Vagina (tissue), 2 donors: ENCODE measurements around the gene ELMO2. TPM values are rescaled to one million over a fixed set of nuclear protein-coding genes. Genes with fewer than 3 reads are reported as not detected.

Source experiments
- DNase-seq, 2 donors: peaks; one replicate each; pipeline ENCODE4 v3.0.0-alpha.2; 2017; ENCODE audit errors: extremely low spot score in 2 of 2
- H3K27ac ChIP-seq: fragments of 200-600 bp; sonication (generic); one replicate; pipeline ENCODE4 v1.5.1; 2019
- H3K27me3 ChIP-seq: fragments of 200-600 bp; sonication (generic); one replicate; pipeline ENCODE4 v1.5.1; 2019
- H3K36me3 ChIP-seq, 2 donors: fragments of 200-600 bp; sonication (generic); one replicate each; pipeline ENCODE4 v1.5.1; 2017 to 2019
- H3K4me1 ChIP-seq: fragments of 200-600 bp; sonication (generic); one replicate; pipeline ENCODE4 v1.5.1; 2019
- H3K4me3 ChIP-seq, 2 donors: fragments of 200-600 bp; sonication (generic); 1 replicate in 1 of 2; 2 replicates in 1 of 2; pipeline ENCODE4 v1.5.1; 2016 to 2019
- H3K9me3 ChIP-seq: fragments of 200-600 bp; sonication (generic); one replicate; pipeline ENCODE4 v1.5.1; 2019
- POLR2A ChIP-seq, 2 donors: fragments of 450-650 bp; IDR thresholded peaks; one replicate each; pipeline ENCODE4 v1.6.1; 2017; ENCODE audit warnings: antibody characterized with exemption in 2 of 2, mild to moderate bottlenecking in 2 of 2, moderate library complexity in 2 of 2
- POLR2AphosphoS5 ChIP-seq, 2 donors: sonication (generic); formaldehyde crosslinking; IDR thresholded peaks; one replicate each; pipeline ENCODE4 v1.9.0; 2017; ENCODE audit warnings: antibody characterized with exemption in 2 of 2, mild to moderate bottlenecking in 2 of 2, low read depth in 1 of 2; ENCODE audit not compliant: insufficient read depth in 1 of 2
- intact Hi-C: fragments of 100-400 bp; cut with DNase I; formaldehyde crosslinking; loops from one replicate; pipeline ENCODE4 v1.15.1; 2023
- total RNA-seq: library from RNA; depleted of rRNA; stranded (reverse); fragments of >200 nt; gene quantifications from one replicate; pipeline ENCODE4 v1.2.3, GENCODE V29; 2016
- TF ChIP-seq, protein P1 (sequence below), 3 experiments: fragments of 450-650 bp in 2 of 3; fragments of 200-600 bp in 1 of 3; sonication (generic) in 1 of 3; IDR thresholded peaks; one replicate each; pipeline ENCODE4 v1.5.1; 2017 to 2019; ENCODE audit warnings: antibody characterized with exemption in 3 of 3, mild to moderate bottlenecking in 2 of 3, moderate library complexity in 2 of 3

ELMO2 gene
- total RNA-seq, 1 donor from 2014 or later: 73.9 TPM

DNA sequence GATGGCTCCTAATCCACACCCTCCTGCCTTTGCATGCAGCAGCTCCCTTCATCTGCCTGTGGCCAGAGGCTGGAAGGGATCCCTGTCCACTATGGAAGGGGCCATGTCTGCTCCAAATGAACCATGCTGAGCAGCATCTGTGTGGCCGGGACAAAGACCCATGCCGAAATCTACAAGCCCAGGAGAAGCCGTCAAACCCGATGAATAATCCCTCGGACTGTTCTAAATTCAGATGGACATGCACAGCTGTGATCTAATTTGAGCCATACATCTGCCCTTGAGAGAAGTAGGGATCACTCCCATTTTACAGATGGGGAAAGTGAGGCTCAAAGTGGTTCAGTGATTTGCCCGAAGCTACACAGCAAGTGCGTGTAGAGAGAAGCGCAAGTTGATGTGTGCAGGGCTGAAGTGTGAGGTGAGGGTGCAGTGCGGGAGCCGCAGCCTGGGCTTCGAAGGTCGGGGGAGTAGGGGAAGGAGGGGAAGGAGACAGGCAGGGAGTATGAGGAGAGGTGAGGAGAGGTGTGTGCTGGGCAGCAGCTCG, 75.5 kb downstream of the ELMO2 start:
- TF ChIP-seq POLR2A (IDR thresholded peaks at IDR 0.05) (no peak), POLR2AphosphoS5 (IDR thresholded peaks at IDR 0.05; ENCODE audit: insufficient read depth in 1 of 2, low read depth in 1 of 2) (no peak)
- TF ChIP-seq, protein P1, sequence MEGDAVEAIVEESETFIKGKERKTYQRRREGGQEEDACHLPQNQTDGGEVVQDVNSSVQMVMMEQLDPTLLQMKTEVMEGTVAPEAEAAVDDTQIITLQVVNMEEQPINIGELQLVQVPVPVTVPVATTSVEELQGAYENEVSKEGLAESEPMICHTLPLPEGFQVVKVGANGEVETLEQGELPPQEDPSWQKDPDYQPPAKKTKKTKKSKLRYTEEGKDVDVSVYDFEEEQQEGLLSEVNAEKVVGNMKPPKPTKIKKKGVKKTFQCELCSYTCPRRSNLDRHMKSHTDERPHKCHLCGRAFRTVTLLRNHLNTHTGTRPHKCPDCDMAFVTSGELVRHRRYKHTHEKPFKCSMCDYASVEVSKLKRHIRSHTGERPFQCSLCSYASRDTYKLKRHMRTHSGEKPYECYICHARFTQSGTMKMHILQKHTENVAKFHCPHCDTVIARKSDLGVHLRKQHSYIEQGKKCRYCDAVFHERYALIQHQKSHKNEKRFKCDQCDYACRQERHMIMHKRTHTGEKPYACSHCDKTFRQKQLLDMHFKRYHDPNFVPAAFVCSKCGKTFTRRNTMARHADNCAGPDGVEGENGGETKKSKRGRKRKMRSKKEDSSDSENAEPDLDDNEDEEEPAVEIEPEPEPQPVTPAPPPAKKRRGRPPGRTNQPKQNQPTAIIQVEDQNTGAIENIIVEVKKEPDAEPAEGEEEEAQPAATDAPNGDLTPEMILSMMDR (IDR thresholded peaks at IDR 0.05): no peak
- no peak for DNase-seq
- Histone ChIP-seq H3K9me3 (no peaks in the 10 kb centered on the region), H3K27me3 (no peaks in the 10 kb centered on the region), H3K36me3 (no peaks in the 10 kb centered on the region), H3K27ac (no peak overlapping the region), H3K4me1 (peaks cover 9% of the 10 kb centered on the region), H3K4me3 (no peak overlapping the region)
- intact Hi-C loops: no loop called here

DNA sequence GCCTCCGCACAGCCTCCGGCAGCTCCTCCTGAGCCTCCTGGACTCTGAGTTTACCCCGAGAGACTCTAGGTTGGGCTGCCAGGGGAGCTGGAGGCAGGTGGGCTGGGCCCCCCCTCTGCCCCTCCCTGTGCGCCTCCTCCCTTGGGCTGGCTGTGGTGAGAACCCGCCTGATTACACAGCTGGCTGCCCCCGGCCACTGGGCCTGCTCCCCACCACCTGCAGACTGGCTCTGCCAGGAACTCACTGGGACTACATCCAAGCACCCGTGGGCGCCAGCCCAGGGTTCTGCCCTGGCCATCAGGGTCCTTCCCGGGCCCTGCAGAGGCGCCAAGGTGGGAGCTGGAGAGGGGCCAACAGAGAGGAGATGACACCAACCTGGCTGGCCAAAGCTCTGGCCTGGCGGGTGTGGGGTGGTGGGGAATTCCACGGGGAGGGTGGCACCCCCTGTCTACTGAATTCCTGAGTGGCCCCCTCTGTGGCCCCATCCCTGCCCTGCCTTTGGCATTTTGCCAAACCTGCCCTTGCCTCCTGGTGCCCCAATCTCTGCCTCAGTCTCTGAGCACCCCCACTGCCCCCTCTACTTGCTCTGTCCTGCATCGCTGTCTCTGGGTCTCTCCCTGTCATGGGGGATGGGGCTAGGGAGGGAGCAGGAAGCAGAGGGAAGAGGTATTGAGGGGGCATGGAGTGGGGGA, 76.2 kb downstream of the ELMO2 start:
- DNase-seq: no peak
- H3K9me3 ChIP-seq: no peaks in the 10 kb centered on the region
- H3K27me3 ChIP-seq: no peaks in the 10 kb centered on the region
- H3K36me3 ChIP-seq: no peaks in the 10 kb centered on the region
- no peak overlapping the region for H3K27ac ChIP-seq
- H3K4me1 ChIP-seq: peaks cover 9% of the 10 kb centered on the region
- intact Hi-C loops: no loop called here
- TF ChIP-seq POLR2AphosphoS5 (IDR thresholded peaks at IDR 0.05; ENCODE audit: insufficient read depth in 1 of 2, low read depth in 1 of 2): no peak
- TF ChIP-seq POLR2A (IDR thresholded peaks at IDR 0.05): no peak
- TF ChIP-seq, protein P1 (IDR thresholded peaks at IDR 0.05): no peak
- no peak overlapping the region for H3K4me3 ChIP-seq

DNA sequence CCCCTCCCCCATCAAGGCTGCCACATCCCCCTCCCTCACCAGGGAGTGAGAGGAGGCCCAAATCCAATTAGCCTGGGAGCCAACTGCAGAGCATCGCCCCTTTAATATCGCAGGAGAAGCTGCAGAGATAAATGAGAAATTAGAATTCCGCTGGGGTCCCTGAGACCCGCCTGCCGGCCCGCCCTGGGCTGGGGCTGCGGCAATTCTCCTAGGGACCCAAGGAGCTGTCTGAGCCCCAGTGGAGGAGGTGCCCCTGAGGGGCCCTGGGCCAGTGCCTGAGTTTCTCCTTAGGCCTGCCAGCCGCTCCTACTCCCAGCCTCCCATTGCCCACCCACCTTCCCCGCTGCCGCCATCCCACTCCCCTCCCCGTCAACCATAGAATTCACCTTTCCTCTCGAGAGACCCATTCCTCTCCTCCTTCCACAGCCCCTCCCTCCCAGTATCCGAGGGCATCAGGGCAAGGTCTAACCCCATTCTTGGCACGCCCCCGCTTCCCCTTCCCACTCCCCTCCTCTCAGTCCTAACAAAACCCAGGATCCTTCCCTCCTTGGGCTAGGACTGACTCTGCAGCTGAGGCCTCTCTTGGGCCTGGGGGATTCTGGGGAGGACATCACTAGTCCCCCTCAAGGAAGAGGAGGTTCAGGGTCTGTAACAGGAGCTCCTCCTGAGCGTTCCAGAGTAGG, 78.1 kb downstream of the ELMO2 start:
- H3K4me1 ChIP-seq: peaks cover 9% of the 10 kb centered on the region
- H3K36me3 ChIP-seq: no peaks in the 10 kb centered on the region
- H3K27ac ChIP-seq: no peak overlapping the region
- H3K4me3 ChIP-seq: no peak overlapping the region
- no peaks in the 10 kb centered on the region for H3K9me3 ChIP-seq
- intact Hi-C loops: no loop called here
- TF ChIP-seq, protein P1 (IDR thresholded peaks at IDR 0.05): no peak
- TF ChIP-seq POLR2AphosphoS5 (IDR thresholded peaks at IDR 0.05; ENCODE audit: insufficient read depth in 1 of 2, low read depth in 1 of 2) (no peak), POLR2A (IDR thresholded peaks at IDR 0.05) (no peak)
- no peaks in the 10 kb centered on the region for H3K27me3 ChIP-seq
- no peak for DNase-seq

DNA sequence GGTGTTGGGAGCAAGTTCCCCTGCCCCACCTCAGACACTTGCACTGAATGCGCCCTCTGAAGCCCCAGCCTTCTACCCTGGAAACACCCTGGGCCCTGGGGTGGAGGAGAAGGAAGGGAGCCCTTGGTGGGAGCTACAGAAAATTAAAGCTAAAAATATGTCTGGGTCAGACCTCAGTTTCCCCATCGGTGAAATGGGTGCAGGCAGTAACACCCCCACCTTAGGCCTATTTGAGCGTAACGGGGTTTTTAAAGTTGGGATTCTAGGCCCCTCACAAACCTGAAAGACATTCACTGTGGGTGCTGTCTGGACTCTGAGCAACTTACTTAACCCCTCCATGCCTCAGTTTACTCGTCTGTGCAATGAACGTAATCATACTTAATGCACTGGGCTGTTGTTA, 78.9 kb downstream of the ELMO2 start:
- Histone ChIP-seq H3K4me1 (peaks cover 9% of the 10 kb centered on the region), H3K27me3 (no peaks in the 10 kb centered on the region), H3K9me3 (no peaks in the 10 kb centered on the region), H3K4me3 (no peak overlapping the region), H3K27ac (no peak overlapping the region), H3K36me3 (no peaks in the 10 kb centered on the region)
- DNase-seq: no peak
- intact Hi-C loops: no loop called here
- TF ChIP-seq, protein P1 (IDR thresholded peaks at IDR 0.05): no peak
- TF ChIP-seq POLR2A (IDR thresholded peaks at IDR 0.05): no peak
- TF ChIP-seq POLR2AphosphoS5 (IDR thresholded peaks at IDR 0.05; ENCODE audit: insufficient read depth in 1 of 2, low read depth in 1 of 2): no peak

DNA sequence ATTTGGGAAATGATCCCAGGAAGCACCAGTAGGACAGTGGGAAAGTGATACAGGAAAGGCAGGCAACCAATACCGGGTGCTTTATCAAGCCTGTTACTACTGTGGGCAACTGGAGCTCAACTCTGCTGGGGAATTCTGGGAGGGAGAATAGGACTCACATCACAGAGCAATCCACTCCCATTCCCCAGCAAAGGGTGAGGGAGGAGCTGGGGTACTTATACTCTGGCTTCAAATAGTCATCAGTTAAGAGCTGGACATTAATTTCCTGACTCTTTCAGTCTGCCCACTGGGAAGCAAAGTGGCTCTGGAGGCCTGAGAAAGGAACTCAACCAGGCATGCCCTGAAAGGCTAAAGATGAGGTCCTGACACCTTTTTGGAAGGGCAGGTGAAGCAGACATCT, 80.6 kb downstream of the ELMO2 start:
- Histone ChIP-seq H3K9me3 (no peaks in the 10 kb centered on the region), H3K36me3 (no peaks in the 10 kb centered on the region), H3K4me1 (no peaks in the 10 kb centered on the region), H3K27me3 (no peaks in the 10 kb centered on the region), H3K4me3 (no peak overlapping the region), H3K27ac (no peak overlapping the region)
- no peak for DNase-seq
- intact Hi-C loops: no loop called here
- TF ChIP-seq POLR2A (IDR thresholded peaks at IDR 0.05) (no peak), POLR2AphosphoS5 (IDR thresholded peaks at IDR 0.05; ENCODE audit: insufficient read depth in 1 of 2, low read depth in 1 of 2) (no peak)
- TF ChIP-seq, protein P1 (IDR thresholded peaks at IDR 0.05): no peak
